C4-2B (cell line): ENCODE results near the gene PRR36.

Experiments used
- H3K27ac ChIP-seq: fragments of 450-650 bp; 2 replicates; pipeline ENCODE4 v1.5.1; 2017
- CTCF ChIP-seq: fragments of 450-650 bp; conservative IDR thresholded peaks from 2 replicates; pipeline ENCODE4 v1.5.1; 2017; ENCODE audit warnings: mild to moderate bottlenecking
- ZFX ChIP-seq: fragments of 450-650 bp; IDR thresholded peaks from 2 replicates; pipeline ENCODE4 v1.6.1; 2017

Gene PRR36

GRCh38 chr19:7846155-7846646 lies 28.0 kb downstream of the PRR36 start:
- H3K27ac ChIP-seq, result no peak overlapping the region

GRCh38 chr19:7845390-7846154 lies 28.6 kb downstream of the PRR36 start:
- no peak overlapping the region for H3K27ac ChIP-seq
- TF ChIP-seq CTCF (no peak), ZFX (no peak)

More at GRCh38 chr19:7846155-7846646, 28.0 kb downstream of the PRR36 start:
- no peak for TF ChIP-seq CTCF
- TF ChIP-seq ZFX, result no peak

DNA sequence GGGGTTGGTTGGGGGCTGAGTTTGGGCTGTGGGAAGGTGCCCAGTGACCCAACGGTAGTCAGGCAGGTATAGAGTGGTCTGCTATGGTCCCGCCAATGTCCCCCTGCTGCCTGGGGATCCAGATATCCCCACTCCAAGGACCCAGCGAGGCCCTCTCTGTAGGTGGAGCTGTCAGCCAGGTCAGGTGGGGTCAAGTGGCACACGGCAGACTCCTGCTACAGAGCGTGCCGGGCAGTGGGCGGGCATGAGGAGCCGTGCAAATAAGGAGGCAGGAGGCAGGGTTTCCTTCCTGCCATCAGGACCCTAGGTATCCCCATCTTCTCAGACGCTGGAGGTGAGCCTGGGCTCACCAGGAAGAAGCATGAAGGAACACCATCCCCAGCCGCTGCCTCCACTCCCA lies 29.2 kb downstream of the PRR36 start:
- H3K27ac ChIP-seq, result no peak overlapping the region
- no peak for TF ChIP-seq ZFX
- TF ChIP-seq CTCF, result no peak

GRCh38 chr19:7844405-7844804 lies 29.8 kb downstream of the PRR36 start:
- no peak overlapping the region for H3K27ac ChIP-seq
- TF ChIP-seq CTCF, result no peak
- TF ChIP-seq ZFX, result no peak

GRCh38 chr19:7843521-7843920 lies 30.7 kb downstream of the PRR36 start:
- H3K27ac ChIP-seq, result no peak overlapping the region
- no peak for TF ChIP-seq ZFX

DNA sequence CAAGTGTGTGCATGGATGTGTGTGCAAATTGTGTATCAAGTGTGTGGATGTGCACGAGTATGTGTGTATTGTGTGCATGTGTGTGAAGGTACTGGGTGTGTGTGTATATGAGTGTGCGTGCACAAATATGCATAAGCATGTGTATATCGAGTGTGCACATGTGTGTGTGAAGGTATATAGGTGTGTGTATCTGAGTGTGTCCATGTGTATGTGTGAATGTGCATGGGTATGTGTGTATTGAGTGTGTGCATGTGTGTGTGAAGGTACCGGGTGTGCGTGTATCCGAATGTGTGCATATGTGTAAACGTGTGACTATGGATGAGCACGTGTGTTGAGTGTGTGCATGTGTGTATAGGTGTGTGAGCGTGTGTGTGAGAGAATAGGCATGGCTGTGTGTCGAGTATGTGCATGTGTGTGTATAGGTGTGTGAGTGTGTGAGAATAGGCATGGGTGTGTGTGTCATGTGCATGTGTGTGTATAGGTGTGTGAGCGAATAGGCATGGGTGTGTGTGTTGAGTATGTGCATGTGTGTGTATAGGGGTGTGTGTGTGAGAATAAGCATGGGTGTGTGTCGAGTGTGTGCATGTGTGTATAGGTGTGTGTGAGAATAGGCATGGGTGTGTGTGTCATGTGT lies 31.4 kb downstream of the PRR36 start:
- H3K27ac ChIP-seq, result no peak overlapping the region
- TF ChIP-seq ZFX (no peak), CTCF (no peak)

DNA sequence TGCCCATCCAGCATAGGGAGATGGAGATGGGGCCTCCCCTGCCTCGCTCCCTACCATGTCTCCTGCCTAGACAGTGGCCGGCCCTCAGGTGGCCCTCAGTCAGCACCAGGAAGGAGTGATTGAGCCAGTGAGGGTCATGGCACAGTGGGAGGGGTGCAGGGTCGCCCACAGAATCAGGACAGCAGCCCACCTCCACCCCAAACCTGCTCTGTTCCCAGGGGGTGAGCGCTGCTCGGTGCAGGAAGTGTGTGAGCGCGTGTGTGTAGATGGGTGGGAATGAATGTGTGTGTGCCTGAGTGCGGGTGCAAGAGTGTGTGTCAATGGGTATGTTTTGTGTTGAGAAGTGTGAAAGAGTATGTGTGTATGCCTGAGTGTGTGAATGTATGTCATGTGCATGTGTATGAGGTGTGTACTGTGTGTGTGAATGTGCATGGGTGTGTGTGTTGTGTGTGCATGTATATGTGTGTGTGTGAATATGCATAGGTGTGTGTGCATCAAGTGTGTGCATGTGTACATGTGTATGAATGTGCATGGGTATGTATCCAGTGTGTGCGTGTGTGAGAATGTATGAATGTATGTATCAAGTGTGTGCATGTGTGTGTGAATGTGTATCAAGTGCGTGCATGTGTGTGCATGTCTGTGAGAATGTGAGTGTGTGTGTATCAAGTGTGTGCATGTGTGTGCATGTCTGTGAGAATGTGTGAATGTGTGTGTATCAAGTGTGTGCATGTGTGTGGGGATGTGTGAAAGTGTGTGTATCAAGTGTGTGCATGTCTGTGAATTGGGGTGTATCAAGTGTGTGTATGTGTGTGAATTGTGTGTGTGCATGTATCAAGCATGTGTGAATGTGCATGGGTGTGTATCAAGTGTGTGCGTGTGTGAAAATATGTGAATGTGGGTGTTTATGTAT lies 32.2 kb downstream of the PRR36 start:
- TF ChIP-seq ZFX (no peak), CTCF (no peak)
- no peak overlapping the region for H3K27ac ChIP-seq
